ENCODE measurements around the gene PLD5.

PLD5 gene

DNA sequence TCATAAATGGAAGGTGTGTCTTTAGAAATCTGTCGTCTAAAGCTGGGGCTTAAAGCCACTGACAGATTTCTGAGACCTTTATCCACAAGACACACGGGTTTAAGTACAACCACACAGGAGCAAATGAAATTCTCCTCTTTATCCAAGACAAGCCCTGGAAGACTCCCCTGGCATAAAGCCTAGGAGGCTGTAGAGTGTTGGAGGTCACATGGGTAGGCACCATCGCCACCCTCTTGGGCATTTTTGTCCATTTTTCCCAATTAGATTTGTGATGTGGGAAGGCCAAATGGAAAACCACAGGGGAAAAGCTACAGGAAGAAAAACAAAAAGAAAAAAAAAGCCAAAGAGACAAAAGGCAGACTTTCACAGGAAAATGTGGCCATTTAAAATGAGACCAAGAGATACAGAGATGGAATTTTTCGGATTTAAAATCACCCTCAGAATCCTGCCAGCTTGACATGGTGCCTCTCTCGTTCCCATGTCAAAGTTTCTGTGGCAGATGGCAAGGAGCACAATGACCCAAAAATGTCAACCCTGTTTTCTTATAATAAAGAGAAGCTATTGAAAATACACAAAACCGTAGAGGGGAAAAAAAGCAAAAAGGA, 91.9 kb downstream of the PLD5 start:
- TF ChIP-seq, protein P1, sequence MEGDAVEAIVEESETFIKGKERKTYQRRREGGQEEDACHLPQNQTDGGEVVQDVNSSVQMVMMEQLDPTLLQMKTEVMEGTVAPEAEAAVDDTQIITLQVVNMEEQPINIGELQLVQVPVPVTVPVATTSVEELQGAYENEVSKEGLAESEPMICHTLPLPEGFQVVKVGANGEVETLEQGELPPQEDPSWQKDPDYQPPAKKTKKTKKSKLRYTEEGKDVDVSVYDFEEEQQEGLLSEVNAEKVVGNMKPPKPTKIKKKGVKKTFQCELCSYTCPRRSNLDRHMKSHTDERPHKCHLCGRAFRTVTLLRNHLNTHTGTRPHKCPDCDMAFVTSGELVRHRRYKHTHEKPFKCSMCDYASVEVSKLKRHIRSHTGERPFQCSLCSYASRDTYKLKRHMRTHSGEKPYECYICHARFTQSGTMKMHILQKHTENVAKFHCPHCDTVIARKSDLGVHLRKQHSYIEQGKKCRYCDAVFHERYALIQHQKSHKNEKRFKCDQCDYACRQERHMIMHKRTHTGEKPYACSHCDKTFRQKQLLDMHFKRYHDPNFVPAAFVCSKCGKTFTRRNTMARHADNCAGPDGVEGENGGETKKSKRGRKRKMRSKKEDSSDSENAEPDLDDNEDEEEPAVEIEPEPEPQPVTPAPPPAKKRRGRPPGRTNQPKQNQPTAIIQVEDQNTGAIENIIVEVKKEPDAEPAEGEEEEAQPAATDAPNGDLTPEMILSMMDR (conservative IDR thresholded peaks at IDR 0.05; ENCODE audit: low read depth, low read length) = no peak
- H3K27me3 ChIP-seq (ENCODE audit: insufficient read depth, low read depth) = no peaks in the 10 kb centered on the region
- H3K79me2 ChIP-seq (ENCODE audit: insufficient read depth, low read depth) = no peaks in the 10 kb centered on the region
- no peak overlapping the region for H3K9ac ChIP-seq
- H3K4me2 ChIP-seq = no peak overlapping the region
- no peaks in the 10 kb centered on the region for H3K4me1 ChIP-seq (ENCODE audit: low read depth, poor library complexity, severe bottlenecking)
- no peak overlapping the region for H3K4me3 ChIP-seq (IDR thresholded peaks at IDR 0.05; ENCODE audit: insufficient read depth, low read depth, low read length)
- H2AFZ ChIP-seq (ENCODE audit: low read depth) = no peak overlapping the region
- no peak overlapping the region for H3K27ac ChIP-seq
- H4K20me1 ChIP-seq (ENCODE audit: insufficient read depth) = no peaks in the 10 kb centered on the region
- H3K36me3 ChIP-seq (ENCODE audit: insufficient read depth) = no peaks in the 10 kb centered on the region

- Histone ChIP-seq H3K4me2 (no peak overlapping the region), H3K36me3 (ENCODE audit: insufficient read depth) (no peaks in the 10 kb centered on the region), H3K9ac (no peak overlapping the region), H3K27ac (no peak overlapping the region), H3K4me3 (IDR thresholded peaks at IDR 0.05; ENCODE audit: insufficient read depth, low read depth, low read length) (no peak overlapping the region), H3K79me2 (ENCODE audit: insufficient read depth, low read depth) (no peaks in the 10 kb centered on the region), H2AFZ (ENCODE audit: low read depth) (no peak overlapping the region), H3K27me3 (ENCODE audit: insufficient read depth, low read depth) (no peaks in the 10 kb centered on the region), H3K4me1 (ENCODE audit: low read depth, poor library complexity, severe bottlenecking) (no peaks in the 10 kb centered on the region), H4K20me1 (ENCODE audit: insufficient read depth) (no peaks in the 10 kb centered on the region)
- TF ChIP-seq, protein P1 (conservative IDR thresholded peaks at IDR 0.05; ENCODE audit: low read depth, low read length) = no peak
Observed at GRCh38 chr1:242431786-242432185, 92.7 kb downstream of the PLD5 start.

DNA sequence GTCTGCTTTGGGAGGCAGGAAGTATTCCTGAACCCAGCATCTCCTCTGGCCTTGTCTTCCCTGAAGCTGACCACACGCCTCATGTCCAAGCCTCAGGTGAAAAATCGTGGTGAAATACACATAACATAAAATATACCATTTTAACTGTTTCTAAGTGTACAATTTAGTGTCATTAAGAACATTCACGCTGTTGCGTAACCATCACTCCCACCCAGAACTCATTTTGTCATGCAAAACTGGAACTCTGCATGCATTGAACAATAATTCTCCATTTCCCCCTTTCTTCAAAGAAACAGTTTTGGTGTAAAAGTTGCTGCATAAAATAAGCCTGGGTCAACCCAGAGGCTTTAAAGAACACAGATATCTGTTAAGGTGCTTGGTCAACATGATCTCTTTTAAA, 93.5 kb downstream of the PLD5 start:
- H3K4me1 ChIP-seq (ENCODE audit: low read depth, poor library complexity, severe bottlenecking) = no peaks in the 10 kb centered on the region
- H3K27me3 ChIP-seq (ENCODE audit: insufficient read depth, low read depth) = no peaks in the 10 kb centered on the region
- no peaks in the 10 kb centered on the region for H3K79me2 ChIP-seq (ENCODE audit: insufficient read depth, low read depth)
- H2AFZ ChIP-seq (ENCODE audit: low read depth) = no peak overlapping the region
- H4K20me1 ChIP-seq (ENCODE audit: insufficient read depth) = no peaks in the 10 kb centered on the region
- TF ChIP-seq, protein P1 (conservative IDR thresholded peaks at IDR 0.05; ENCODE audit: low read depth, low read length) = no peak
- no peak overlapping the region for H3K4me3 ChIP-seq (IDR thresholded peaks at IDR 0.05; ENCODE audit: insufficient read depth, low read depth, low read length)
- no peaks in the 10 kb centered on the region for H3K36me3 ChIP-seq (ENCODE audit: insufficient read depth)
- no peak overlapping the region for H3K9ac ChIP-seq
- H3K4me2 ChIP-seq = no peak overlapping the region
- no peak overlapping the region for H3K27ac ChIP-seq

- Histone ChIP-seq H3K79me2 (ENCODE audit: insufficient read depth, low read depth) (no peaks in the 10 kb centered on the region), H3K36me3 (ENCODE audit: insufficient read depth) (no peaks in the 10 kb centered on the region), H3K27ac (no peak overlapping the region), H3K4me1 (ENCODE audit: low read depth, poor library complexity, severe bottlenecking) (no peaks in the 10 kb centered on the region), H3K4me3 (IDR thresholded peaks at IDR 0.05; ENCODE audit: insufficient read depth, low read depth, low read length) (no peak overlapping the region), H3K4me2 (no peak overlapping the region), H2AFZ (ENCODE audit: low read depth) (no peak overlapping the region), H3K9ac (no peak overlapping the region), H3K27me3 (ENCODE audit: insufficient read depth, low read depth) (no peaks in the 10 kb centered on the region), H4K20me1 (ENCODE audit: insufficient read depth) (no peaks in the 10 kb centered on the region)
- TF ChIP-seq, protein P1 (conservative IDR thresholded peaks at IDR 0.05; ENCODE audit: low read depth, low read length) = no peak
Observed at GRCh38 chr1:242428399-242429190, 95.9 kb downstream of the PLD5 start.

All from KMS-11 (cell line).